ENCODE data around the gene MCM3.

The MCM3 gene

GRCh38 chr6:52255434-52255833 is 29.1 kb downstream of the MCM3 start:
- no peak for DNase-seq (ENCODE audit: extremely low read depth, low read depth)
- TF ChIP-seq, protein P1, sequence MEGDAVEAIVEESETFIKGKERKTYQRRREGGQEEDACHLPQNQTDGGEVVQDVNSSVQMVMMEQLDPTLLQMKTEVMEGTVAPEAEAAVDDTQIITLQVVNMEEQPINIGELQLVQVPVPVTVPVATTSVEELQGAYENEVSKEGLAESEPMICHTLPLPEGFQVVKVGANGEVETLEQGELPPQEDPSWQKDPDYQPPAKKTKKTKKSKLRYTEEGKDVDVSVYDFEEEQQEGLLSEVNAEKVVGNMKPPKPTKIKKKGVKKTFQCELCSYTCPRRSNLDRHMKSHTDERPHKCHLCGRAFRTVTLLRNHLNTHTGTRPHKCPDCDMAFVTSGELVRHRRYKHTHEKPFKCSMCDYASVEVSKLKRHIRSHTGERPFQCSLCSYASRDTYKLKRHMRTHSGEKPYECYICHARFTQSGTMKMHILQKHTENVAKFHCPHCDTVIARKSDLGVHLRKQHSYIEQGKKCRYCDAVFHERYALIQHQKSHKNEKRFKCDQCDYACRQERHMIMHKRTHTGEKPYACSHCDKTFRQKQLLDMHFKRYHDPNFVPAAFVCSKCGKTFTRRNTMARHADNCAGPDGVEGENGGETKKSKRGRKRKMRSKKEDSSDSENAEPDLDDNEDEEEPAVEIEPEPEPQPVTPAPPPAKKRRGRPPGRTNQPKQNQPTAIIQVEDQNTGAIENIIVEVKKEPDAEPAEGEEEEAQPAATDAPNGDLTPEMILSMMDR (IDR thresholded peaks at IDR 0.05; ENCODE audit: low read depth, low read length, missing control alignments), result no peak
- no peak overlapping the region for H3K4me3 ChIP-seq (replicated peaks; ENCODE audit: low read depth, low read length)

GRCh38 chr6:52254731-52255378 is 29.7 kb downstream of the MCM3 start:
- TF ChIP-seq, protein P1 (IDR thresholded peaks at IDR 0.05; ENCODE audit: low read depth, low read length, missing control alignments), result no peak
- no peak overlapping the region for H3K4me3 ChIP-seq (replicated peaks; ENCODE audit: low read depth, low read length)
- no peak for DNase-seq (ENCODE audit: extremely low read depth, low read depth)

GRCh38 chr6:52253494-52253893 is 31.0 kb downstream of the MCM3 start:
- no peak overlapping the region for H3K4me3 ChIP-seq (replicated peaks; ENCODE audit: low read depth, low read length)
- TF ChIP-seq, protein P1 (IDR thresholded peaks at IDR 0.05; ENCODE audit: low read depth, low read length, missing control alignments), result no peak
- no peak for DNase-seq (ENCODE audit: extremely low read depth, low read depth)

- no peak overlapping the region for H3K4me3 ChIP-seq (replicated peaks; ENCODE audit: low read depth, low read length)
- TF ChIP-seq, protein P1 (IDR thresholded peaks at IDR 0.05; ENCODE audit: low read depth, low read length, missing control alignments), result no peak
- no peak for DNase-seq (ENCODE audit: extremely low read depth, low read depth)
Observed at GRCh38 chr6:52251113-52251512, 33.4 kb downstream of the MCM3 start.

DNA sequence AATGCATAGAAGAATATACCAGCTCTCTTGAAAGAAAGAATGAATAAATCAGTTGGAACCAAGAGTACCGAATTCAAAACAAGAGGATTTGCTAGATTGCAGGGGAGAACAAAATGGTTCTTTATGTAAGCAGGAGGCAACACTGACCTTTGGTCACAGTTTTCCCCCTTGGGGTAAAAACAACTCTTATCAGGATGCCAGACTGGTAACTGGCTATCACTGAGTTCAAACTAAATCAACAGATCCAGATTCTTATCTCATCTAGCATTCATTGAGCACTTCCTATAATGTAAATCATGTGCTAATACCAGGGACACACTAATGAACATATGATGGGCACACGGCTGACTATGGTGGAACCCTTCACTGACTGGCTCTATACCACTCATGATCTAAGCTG is 35.5 kb downstream of the MCM3 start:
- no peak overlapping the region for H3K4me3 ChIP-seq (replicated peaks; ENCODE audit: low read depth, low read length)
- DNase-seq (ENCODE audit: extremely low read depth, low read depth), result no peak
- TF ChIP-seq, protein P1 (IDR thresholded peaks at IDR 0.05; ENCODE audit: low read depth, low read length, missing control alignments), result no peak

DNA sequence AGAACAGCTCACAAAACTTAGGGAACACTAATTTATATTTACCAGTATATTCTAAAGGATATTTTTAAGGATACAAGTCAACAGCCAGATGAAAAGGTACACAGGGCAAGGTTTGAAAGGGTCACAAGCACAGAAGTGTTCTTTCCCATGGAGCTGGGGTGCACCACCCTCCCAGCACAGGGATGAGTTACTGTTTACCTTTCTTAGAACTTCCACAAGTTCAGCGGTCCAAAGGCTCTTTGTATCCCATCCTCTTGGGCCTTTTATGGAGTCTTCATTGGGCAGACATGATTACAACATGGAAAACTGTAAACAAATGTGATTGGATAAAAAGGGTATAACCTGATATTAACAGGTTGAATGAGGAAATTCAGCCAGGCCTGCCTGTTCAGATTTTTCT is 39.1 kb downstream of the MCM3 start:
- H3K4me3 ChIP-seq (replicated peaks; ENCODE audit: low read depth, low read length), result no peak overlapping the region
- no peak for DNase-seq (ENCODE audit: extremely low read depth, low read depth)
- TF ChIP-seq, protein P1 (IDR thresholded peaks at IDR 0.05; ENCODE audit: low read depth, low read length, missing control alignments), result no peak

DNA sequence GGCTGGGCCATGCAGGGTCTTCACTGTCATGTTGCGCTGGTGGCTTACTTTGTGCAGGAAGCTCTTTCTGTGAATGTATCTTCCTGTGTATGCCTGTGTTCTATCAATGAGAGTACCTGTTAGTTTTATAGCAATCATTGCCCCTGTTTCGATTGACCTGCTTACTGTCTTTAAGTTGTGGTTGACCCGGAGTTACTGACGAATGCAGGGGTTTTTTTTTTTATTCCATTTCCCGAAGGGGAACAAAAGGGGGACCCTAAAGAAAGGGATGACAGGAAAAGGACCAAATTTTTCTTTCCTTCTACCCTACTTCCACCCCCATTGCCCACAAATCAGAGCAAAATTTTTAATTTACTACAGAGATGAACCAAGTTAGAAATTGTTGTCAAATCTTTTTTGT is 40.1 kb downstream of the MCM3 start, which contains the start of gene IL17F:
IL17F (minus strand) TSS at position 101 of the 400 bp plus-strand sequence; CDS start at position 30, 71 bp downstream.
- no peak for DNase-seq (ENCODE audit: extremely low read depth, low read depth)
- TF ChIP-seq, protein P1 (IDR thresholded peaks at IDR 0.05; ENCODE audit: low read depth, low read length, missing control alignments), result no peak
- no peak within 1 kb of the TSS for H3K4me3 ChIP-seq (replicated peaks; ENCODE audit: low read depth, low read length)

All from HFF-Myc (cell line).